22Rv1 (cell line): Measurements from ENCODE around the gene TNRC18.

Experiments used
- H3K27ac ChIP-seq: fragments of 450-650 bp; 2 replicates; pipeline ENCODE4 v1.5.1; 2017
- ZFX ChIP-seq: fragments of 450-650 bp; IDR thresholded peaks from 2 replicates; pipeline ENCODE4 v1.6.1; 2017; ENCODE audit warnings: antibody characterized with exemption, borderline replicate concordance
- TF ChIP-seq, protein P1 (sequence below): fragments of 450-650 bp; IDR thresholded peaks from 2 replicates; pipeline ENCODE4 v1.5.1; 2017; ENCODE audit warnings: mild to moderate bottlenecking

TNRC18 gene

DNA sequence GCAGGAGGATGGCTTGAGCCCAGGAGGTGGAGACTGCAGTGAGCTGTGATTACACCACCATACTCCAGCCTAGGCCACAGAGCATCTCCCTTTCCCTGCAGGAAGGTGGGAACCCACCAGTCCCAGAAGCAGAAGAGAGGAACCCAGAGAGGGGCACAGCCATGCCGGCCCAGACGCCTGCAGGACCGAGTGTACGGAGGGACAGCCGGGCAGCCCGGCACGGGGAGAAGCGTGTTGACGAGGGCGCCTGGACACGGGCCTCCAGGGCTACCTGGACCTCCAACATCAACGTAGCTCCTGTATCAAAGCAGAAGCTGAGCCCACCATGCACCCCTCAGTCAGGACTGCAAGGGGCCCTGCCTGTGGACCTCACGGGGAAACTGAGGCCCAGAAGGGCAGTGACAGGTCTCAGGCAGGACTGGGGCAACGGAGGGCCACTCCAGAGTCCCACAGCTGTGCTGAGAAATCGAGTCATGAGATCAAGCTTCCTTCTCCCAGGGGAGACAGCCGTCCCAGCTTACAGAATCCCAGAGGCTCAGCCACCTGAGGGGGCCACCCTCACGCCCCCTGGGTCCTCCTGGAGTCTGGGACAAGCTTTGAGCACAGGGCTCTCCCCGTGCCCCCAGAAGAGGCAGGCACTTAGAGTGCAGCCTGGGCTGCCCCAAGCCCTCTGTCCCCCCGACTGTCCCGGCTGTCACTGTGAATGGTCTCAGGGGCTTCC lies 43.1 kb downstream of the TNRC18 start:
- H3K27ac ChIP-seq: no peak overlapping the region
- no peak for TF ChIP-seq ZFX
- TF ChIP-seq, protein P1, sequence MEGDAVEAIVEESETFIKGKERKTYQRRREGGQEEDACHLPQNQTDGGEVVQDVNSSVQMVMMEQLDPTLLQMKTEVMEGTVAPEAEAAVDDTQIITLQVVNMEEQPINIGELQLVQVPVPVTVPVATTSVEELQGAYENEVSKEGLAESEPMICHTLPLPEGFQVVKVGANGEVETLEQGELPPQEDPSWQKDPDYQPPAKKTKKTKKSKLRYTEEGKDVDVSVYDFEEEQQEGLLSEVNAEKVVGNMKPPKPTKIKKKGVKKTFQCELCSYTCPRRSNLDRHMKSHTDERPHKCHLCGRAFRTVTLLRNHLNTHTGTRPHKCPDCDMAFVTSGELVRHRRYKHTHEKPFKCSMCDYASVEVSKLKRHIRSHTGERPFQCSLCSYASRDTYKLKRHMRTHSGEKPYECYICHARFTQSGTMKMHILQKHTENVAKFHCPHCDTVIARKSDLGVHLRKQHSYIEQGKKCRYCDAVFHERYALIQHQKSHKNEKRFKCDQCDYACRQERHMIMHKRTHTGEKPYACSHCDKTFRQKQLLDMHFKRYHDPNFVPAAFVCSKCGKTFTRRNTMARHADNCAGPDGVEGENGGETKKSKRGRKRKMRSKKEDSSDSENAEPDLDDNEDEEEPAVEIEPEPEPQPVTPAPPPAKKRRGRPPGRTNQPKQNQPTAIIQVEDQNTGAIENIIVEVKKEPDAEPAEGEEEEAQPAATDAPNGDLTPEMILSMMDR: no peak

DNA sequence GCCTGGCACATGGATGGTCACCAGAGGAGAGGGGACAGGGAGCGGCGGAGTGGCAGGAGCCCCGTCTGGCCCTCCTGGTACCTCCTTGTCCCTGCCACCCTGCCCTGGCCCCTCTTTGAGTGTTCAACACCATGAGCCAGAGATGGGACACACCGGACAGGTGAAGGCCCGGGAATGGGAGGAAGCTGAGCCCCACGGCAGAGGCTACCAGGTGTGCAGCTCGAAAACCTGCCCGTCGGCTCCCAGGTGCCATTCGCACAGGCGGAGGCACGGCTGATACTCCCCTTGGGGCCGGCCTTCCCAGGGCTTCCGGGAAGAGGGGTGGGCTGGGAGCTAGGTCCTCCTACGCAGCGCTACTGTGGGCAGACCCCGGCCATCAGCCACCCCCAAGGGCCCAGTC lies 44.1 kb downstream of the TNRC18 start:
- TF ChIP-seq ZFX: no peak
- TF ChIP-seq, protein P1: no peak
- 0 out of 2 replicates have a peak overlapping the region, but pooled peaks have one; percentile 10 for H3K27ac ChIP-seq

DNA sequence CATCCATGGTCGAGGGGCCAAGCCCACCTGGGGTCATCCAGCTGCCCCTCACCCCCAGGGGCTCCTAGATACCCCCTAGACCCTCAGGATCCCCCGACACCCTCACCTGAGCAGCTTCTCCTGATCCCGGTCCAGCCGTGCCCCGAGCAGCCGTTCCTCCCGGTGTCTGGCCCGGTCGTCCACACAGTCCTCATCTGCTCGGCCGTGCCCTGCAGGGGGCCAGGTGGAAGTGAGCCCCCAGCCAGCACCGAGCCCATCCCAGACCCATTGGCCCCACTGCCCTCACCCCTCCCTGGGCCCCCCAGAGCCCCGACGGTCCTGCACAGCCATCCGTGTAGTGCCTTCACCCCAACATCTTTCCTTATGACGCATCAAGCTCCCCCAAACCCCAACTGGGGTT lies 45.8 kb downstream of the TNRC18 start:
- TF ChIP-seq, protein P1: no peak
- TF ChIP-seq ZFX: no peak
- no peak overlapping the region for H3K27ac ChIP-seq

DNA sequence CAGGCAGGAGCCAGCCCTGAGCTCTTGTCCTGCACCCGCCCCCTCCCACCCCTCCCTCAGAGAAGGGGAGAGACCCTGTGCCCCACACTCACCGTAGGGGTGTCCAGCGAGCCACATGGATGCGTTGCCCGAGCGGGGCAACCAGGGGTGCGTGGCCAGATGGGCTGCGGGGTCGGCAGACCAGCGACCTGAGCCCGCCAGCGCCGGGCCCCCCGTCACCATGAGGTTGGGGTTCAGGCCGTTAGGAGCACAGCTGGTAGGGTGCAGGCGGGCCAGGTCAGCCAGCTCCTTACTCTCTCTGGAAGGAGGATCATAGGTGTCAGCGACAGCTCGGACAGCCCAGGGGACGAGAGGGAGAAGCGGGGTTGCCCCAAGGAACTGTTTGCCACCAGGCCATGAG lies 46.4 kb downstream of the TNRC18 start:
- H3K27ac ChIP-seq: no peak overlapping the region
- TF ChIP-seq, protein P1: no peak
- no peak for TF ChIP-seq ZFX

DNA sequence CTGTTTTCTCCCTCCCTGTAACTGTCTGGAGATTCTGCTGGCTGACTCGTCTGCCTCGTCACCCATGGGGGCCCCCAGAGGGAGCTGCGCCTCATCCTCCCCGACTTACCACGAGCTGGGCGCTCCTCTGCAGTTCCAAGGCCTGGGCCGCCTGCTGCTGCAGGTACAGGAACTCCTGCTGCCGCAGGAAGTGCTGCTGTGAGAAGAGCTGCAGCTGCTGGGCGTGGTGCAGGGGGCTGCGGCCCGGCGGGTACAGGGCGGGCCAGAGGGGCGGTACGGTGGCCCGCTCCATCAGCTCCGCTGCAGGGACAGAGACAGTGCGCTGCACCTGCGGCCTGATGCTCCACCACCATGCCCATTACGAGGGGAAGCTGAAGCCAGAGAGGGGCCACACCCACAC lies 47.7 kb downstream of the TNRC18 start:
- TF ChIP-seq, protein P1: no peak
- TF ChIP-seq ZFX: no peak
- peak overlapping the region; percentile 20; the same call in 1 of the 2 replicates for H3K27ac ChIP-seq

DNA sequence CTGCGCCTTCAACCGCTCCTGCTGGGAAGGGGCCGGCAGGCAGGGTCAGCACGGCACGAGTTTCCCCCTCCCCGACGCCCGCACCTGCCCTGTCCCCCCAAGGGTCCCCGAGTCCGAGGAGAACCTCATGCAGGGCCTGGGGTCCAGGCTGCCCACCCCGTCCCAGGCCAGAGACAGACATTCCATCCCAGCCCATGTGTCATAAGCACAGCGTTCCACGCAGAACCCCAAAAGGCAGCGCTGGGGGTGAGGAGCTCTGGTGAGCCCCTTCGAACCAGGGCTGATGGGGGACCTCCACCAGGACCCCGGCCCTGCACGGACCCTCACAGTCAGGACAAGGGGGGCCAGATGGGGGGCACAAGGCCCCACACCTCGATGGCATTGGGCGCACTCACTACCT lies 49.2 kb downstream of the TNRC18 start:
- H3K27ac ChIP-seq: no peak overlapping the region
- no peak for TF ChIP-seq ZFX
- TF ChIP-seq, protein P1: no peak

DNA sequence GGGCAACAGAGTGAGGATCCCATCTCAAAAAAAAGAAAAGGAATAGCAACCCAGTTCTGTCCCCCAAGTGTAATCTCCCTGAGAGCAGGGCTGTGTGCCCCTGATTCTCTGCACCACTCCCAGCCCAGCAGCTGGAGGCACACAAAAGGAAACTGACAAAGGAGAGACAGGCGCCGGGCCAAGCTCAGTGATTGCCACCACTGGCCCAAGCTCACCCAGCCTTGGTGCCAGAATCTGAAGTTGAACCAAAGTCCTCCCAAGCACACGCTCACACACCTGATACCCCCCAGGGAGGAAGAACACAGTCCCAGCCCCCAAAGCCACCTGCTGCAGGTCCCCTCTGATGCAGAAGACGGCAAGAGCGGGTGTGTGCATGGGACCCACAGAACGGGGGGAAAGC lies 50.3 kb downstream of the TNRC18 start:
- no peak for TF ChIP-seq ZFX
- TF ChIP-seq, protein P1: no peak
- H3K27ac ChIP-seq: no peak overlapping the region
